Measurements from ENCODE around the gene CYP2B6. TPM values are rescaled to one million over a fixed set of nuclear protein-coding genes. Genes with fewer than 3 reads are reported as not detected.
"Not testable (repeated sequence)": the region's sequence is repeated elsewhere in the genome, so short reads cannot be mapped to it uniquely, and the experiment has no call there.

Gene CYP2B6
- total RNA-seq, 3 donors from 2014 or later (not counting 1 experiment from before 2014, with no cell fraction given) = not detected

DNA sequence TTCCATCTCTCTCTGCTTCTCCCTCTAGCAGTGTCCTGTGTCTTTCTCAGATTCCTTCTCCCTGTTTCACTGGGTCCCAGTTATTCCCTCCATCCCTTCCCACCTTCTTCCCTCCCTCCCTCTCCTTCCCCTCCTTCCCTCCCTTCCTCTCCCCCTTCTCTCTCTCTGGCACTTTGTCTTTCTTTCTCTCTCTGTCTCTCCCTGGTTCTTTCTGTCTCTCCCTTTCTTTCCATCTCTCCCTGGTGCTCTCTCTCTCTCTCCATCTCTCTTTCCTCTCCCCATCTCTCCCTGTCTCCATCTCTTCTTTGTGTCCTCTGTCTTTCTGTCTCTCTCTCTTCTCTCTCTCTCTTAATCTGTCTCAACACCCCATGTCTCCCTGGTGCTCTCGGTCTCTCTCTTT, 31.7 kb upstream of the CYP2B6 start:
- Mint-ChIP-seq H3K9me3 (peaks cover 3 to 5% of the 10 kb centered on the region in 2 donors), H3K27ac (no peak overlapping the region), H3K27me3 (ENCODE audit: low read depth in 2 of 2) (peaks cover 12 to 14% of the 10 kb centered on the region in 2 donors), H3K4me3 (no peak overlapping the region), H3K36me3 (peaks cover 16% of the 10 kb centered on the region), H3K4me1 (peaks cover 9 to 13% of the 10 kb centered on the region in 2 donors)
- TF ChIP-seq, protein P1, sequence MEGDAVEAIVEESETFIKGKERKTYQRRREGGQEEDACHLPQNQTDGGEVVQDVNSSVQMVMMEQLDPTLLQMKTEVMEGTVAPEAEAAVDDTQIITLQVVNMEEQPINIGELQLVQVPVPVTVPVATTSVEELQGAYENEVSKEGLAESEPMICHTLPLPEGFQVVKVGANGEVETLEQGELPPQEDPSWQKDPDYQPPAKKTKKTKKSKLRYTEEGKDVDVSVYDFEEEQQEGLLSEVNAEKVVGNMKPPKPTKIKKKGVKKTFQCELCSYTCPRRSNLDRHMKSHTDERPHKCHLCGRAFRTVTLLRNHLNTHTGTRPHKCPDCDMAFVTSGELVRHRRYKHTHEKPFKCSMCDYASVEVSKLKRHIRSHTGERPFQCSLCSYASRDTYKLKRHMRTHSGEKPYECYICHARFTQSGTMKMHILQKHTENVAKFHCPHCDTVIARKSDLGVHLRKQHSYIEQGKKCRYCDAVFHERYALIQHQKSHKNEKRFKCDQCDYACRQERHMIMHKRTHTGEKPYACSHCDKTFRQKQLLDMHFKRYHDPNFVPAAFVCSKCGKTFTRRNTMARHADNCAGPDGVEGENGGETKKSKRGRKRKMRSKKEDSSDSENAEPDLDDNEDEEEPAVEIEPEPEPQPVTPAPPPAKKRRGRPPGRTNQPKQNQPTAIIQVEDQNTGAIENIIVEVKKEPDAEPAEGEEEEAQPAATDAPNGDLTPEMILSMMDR (IDR thresholded peaks at IDR 0.05) = no peak
- ATAC-seq = no peak
- Histone ChIP-seq H3K9me3 (ENCODE audit: control insufficient read depth, insufficient read depth, low read length) (peaks cover 22% of the 10 kb centered on the region), H3K4me3 (ENCODE audit: low read length) (no peak overlapping the region), H3K4me1 (ENCODE audit: control insufficient read depth, insufficient read depth, low read length) (peaks cover 8% of the 10 kb centered on the region), H3K36me3 (ENCODE audit: control insufficient read depth, insufficient read depth, low read length) (no peaks in the 10 kb centered on the region), H3K27me3 (ENCODE audit: control insufficient read depth, insufficient read depth, low read length) (peaks cover 5% of the 10 kb centered on the region), H3K27ac (ENCODE audit: low read length) (no peak overlapping the region)
- 95% methylated on average over 1 of the region's 1 CpG for WGBS (ENCODE audit: insufficient coverage)
- intact Hi-C loops (cut with micrococcal nuclease) = no loop called here
- DNase-seq = no peak

DNA sequence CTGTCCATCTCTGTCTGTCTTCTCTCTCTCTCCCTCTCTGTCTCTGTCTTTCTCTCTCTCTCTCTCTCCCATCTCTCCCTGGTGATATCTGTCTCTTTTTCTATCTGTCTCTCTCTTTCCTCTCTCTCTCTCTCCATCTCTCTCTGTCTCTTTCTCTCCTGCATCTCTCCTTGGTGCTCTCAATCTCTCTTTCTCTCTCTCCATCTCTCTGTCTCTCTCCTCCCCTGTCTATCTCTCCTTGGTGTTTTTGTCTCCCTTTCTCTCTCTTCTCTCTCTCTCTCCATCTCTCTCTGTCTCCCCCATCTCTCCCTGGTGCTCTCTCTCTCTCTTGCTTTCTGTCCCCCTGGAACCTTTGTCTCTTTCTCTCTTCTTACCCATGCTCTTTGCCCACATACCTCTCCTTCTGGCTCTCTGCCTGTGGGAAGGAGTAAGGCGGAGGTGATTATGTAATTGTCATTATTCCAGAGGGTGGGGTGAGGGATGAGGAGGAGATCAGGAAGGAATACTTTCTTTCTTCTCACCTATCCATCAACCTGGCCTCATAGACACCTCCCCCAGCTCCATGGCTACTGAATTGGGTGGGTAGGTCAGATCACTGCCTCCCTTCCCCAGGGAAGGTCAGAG, 30.9 kb upstream of the CYP2B6 start:
- intact Hi-C loops (cut with micrococcal nuclease) = no loop called here
- DNase-seq (no peak), ATAC-seq (no peak)
- TF ChIP-seq, protein P1 (IDR thresholded peaks at IDR 0.05) = no peak
- H3K4me1 ChIP-seq (ENCODE audit: control insufficient read depth, insufficient read depth, low read length) = peaks cover 8% of the 10 kb centered on the region
- H3K9me3 ChIP-seq (ENCODE audit: control insufficient read depth, insufficient read depth, low read length) = peaks cover 14% of the 10 kb centered on the region
- H3K36me3 ChIP-seq (ENCODE audit: control insufficient read depth, insufficient read depth, low read length) = no peaks in the 10 kb centered on the region
- Mint-ChIP-seq H3K9me3 (no peaks in the 10 kb centered on the region), H3K4me1 (peaks cover 9 to 13% of the 10 kb centered on the region in 2 donors), H3K27ac (no peak overlapping the region), H3K4me3 (no peak overlapping the region), H3K36me3 (peaks cover 7% of the 10 kb centered on the region), H3K27me3 (ENCODE audit: low read depth in 2 of 2) (peaks cover 12 to 14% of the 10 kb centered on the region in 2 donors)
- whole genome bisulfite sequencing (ENCODE audit: insufficient coverage) = no CpG with 5 or more reads among the region's 1 CpG
- no peak overlapping the region for H3K27ac ChIP-seq (ENCODE audit: low read length)
- peaks cover 5% of the 10 kb centered on the region for H3K27me3 ChIP-seq (ENCODE audit: control insufficient read depth, insufficient read depth, low read length)
- no peak overlapping the region for H3K4me3 ChIP-seq (ENCODE audit: low read length)

DNA sequence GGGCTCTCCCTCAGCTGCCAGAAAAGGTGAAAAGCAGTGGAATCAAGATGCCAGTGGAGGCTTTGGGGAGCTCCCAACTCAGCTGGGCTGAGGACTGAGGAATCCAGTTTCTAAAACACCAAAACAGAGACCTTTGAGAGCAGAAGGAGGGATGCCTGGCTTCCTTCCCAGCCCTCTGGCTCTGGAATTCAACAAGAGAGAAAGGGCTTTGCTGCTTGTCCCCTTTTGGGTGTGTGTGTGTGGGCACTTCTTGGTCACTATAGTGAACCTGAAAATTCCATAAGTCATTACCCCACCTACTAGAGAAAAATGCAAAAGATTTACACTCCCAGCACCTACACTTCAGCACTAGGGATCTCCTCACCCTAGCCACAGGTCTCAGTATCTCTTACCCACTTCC, 30.3 kb upstream of the CYP2B6 start:
- Mint-ChIP-seq H3K4me1 (peaks cover 9 to 13% of the 10 kb centered on the region in 2 donors), H3K27ac (no peak overlapping the region), H3K36me3 (peaks cover 5% of the 10 kb centered on the region), H3K27me3 (ENCODE audit: low read depth in 2 of 2) (peaks cover 12 to 14% of the 10 kb centered on the region in 2 donors), H3K9me3 (no peaks in the 10 kb centered on the region), H3K4me3 (no peak overlapping the region)
- intact Hi-C loops (cut with micrococcal nuclease) = no loop called here
- Histone ChIP-seq H3K27ac (ENCODE audit: low read length) (no peak overlapping the region), H3K4me3 (ENCODE audit: low read length) (no peak overlapping the region), H3K9me3 (ENCODE audit: control insufficient read depth, insufficient read depth, low read length) (peaks cover 8% of the 10 kb centered on the region), H3K36me3 (ENCODE audit: control insufficient read depth, insufficient read depth, low read length) (no peaks in the 10 kb centered on the region), H3K4me1 (ENCODE audit: control insufficient read depth, insufficient read depth, low read length) (peaks cover 8% of the 10 kb centered on the region), H3K27me3 (ENCODE audit: control insufficient read depth, insufficient read depth, low read length) (peaks cover 5% of the 10 kb centered on the region)
- DNase-seq (no peak), ATAC-seq (peak in 1 of 3 donors; percentile 35)
- TF ChIP-seq, protein P1 (IDR thresholded peaks at IDR 0.05) = no peak

DNA sequence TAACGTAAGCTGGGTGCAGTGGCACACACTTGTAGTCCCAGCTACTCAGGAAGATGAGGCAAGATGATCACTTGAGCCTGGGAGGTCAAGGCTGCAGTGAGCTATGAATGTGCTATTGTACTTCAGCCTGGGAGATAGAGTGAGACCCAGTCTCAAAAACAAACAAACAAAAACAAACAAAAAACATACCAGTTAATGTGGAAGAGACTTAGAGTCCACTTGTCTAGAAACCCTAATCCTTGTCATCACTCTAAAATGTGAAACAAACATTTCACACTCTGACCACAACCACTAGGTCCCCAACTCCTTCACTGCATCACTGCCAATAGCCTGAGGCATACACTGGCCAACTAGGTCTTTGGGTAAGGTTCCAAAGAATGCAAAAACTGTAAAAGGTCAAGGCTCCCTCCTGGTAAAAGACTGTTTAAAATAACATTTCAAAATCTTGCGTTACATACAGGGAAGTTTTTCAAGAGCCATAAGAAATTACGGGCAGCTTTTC, 28.6 kb upstream of the CYP2B6 start:
- peaks cover 12 to 14% of the 10 kb centered on the region in 2 donors for H3K27me3 Mint-ChIP-seq (ENCODE audit: low read depth in 2 of 2)
- intact Hi-C loops (cut with micrococcal nuclease) = no loop called here

DNA sequence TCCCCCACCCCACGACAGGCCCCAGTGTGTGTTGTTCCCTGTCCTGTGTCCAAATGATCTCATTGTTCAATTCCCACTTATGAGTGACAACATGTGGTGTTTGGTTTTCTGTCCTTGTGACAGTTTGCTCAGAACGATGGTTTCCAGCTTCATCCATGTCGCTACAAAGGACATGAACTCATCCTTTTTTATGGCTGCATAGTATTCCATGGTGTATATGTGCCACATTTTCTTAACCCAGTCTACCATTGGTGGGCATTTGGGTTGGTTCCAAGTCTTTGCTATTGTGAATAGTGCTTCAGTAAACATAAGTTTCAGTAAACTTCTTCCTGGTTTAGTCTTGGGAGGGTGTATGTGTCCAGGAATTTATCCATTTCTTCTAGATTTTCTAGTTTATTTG, 26.7 kb upstream of the CYP2B6 start:
- H3K4me3 ChIP-seq (ENCODE audit: low read length); H3K36me3 ChIP-seq (ENCODE audit: control insufficient read depth, insufficient read depth, low read length); H3K4me3 Mint-ChIP-seq; intact Hi-C loops (cut with micrococcal nuclease); H3K9me3 Mint-ChIP-seq; H3K27me3 ChIP-seq (ENCODE audit: control insufficient read depth, insufficient read depth, low read length); DNase-seq; H3K27ac ChIP-seq (ENCODE audit: low read length); H3K36me3 Mint-ChIP-seq; H3K9me3 ChIP-seq (ENCODE audit: control insufficient read depth, insufficient read depth, low read length); H3K27ac Mint-ChIP-seq; H3K4me1 ChIP-seq (ENCODE audit: control insufficient read depth, insufficient read depth, low read length); ATAC-seq: not testable (repeated sequence)
- Mint-ChIP-seq H3K27me3 (ENCODE audit: low read depth in 2 of 2) (peaks cover 20 to 21% of the 10 kb centered on the region in 2 donors), H3K4me1 (peaks cover 9 to 13% of the 10 kb centered on the region in 2 donors)
- 93% methylated on average over 2 of the region's 3 CpGs for WGBS (ENCODE audit: insufficient coverage)

More for the DNA sequence above, 28.6 kb upstream of the CYP2B6 start:
- DNase-seq (no peak), ATAC-seq (peak in 2 of 3 donors; percentile 38 to 53)
- no peaks in the 10 kb centered on the region for H3K9me3 Mint-ChIP-seq
- Histone ChIP-seq H3K9me3 (ENCODE audit: control insufficient read depth, insufficient read depth, low read length) (no peaks in the 10 kb centered on the region), H3K36me3 (ENCODE audit: control insufficient read depth, insufficient read depth, low read length) (no peaks in the 10 kb centered on the region), H3K27ac (ENCODE audit: low read length) (no peak overlapping the region), H3K4me3 (ENCODE audit: low read length) (no peak overlapping the region), H3K4me1 (ENCODE audit: control insufficient read depth, insufficient read depth, low read length) (peaks cover 8% of the 10 kb centered on the region), H3K27me3 (ENCODE audit: control insufficient read depth, insufficient read depth, low read length) (peaks cover 5% of the 10 kb centered on the region)
- H3K36me3 Mint-ChIP-seq = no peaks in the 10 kb centered on the region
- H3K27ac Mint-ChIP-seq = no peak overlapping the region
- peaks cover 9 to 13% of the 10 kb centered on the region in 2 donors for H3K4me1 Mint-ChIP-seq
- no peak overlapping the region for H3K4me3 Mint-ChIP-seq
- WGBS (ENCODE audit: insufficient coverage) = 98% methylated on average over 3 of the region's 3 CpGs
- TF ChIP-seq, protein P1 (IDR thresholded peaks at IDR 0.05) = no peak
